ENCODE data around the gene ODF4.

- TF ChIP-seq, protein P1, sequence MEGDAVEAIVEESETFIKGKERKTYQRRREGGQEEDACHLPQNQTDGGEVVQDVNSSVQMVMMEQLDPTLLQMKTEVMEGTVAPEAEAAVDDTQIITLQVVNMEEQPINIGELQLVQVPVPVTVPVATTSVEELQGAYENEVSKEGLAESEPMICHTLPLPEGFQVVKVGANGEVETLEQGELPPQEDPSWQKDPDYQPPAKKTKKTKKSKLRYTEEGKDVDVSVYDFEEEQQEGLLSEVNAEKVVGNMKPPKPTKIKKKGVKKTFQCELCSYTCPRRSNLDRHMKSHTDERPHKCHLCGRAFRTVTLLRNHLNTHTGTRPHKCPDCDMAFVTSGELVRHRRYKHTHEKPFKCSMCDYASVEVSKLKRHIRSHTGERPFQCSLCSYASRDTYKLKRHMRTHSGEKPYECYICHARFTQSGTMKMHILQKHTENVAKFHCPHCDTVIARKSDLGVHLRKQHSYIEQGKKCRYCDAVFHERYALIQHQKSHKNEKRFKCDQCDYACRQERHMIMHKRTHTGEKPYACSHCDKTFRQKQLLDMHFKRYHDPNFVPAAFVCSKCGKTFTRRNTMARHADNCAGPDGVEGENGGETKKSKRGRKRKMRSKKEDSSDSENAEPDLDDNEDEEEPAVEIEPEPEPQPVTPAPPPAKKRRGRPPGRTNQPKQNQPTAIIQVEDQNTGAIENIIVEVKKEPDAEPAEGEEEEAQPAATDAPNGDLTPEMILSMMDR (IDR thresholded peaks at IDR 0.05; ENCODE audit: borderline replicate concordance, extremely low read depth, low read length, poor library complexity, severe bottlenecking): no peak
- TF ChIP-seq EZH2 (IDR thresholded peaks at IDR 0.05; ENCODE audit: borderline replicate concordance, low read depth, low read length, severe bottlenecking): no peak
Observed at GRCh38 chr17:8384801-8385378, 45.2 kb downstream of the ODF4 start.

Data from DND-41 (cell line).